GM12892 (cell line): ENCODE results near the gene SPRYD4.

Experiments used
- POLR2A ChIP-seq: IDR thresholded peaks from 2 replicates; pipeline ENCODE4 v1.6.1; 2011; ENCODE audit warnings: low read depth, low read length, control low read depth
- POLR2AphosphoS5 ChIP-seq: IDR thresholded peaks from 2 replicates; pipeline ENCODE4 v1.6.1; 2011; ENCODE audit warnings: low read depth, low read length, control low read depth
- TAF1 ChIP-seq: IDR thresholded peaks from 2 replicates; pipeline ENCODE4 v1.6.1; 2011; ENCODE audit warnings: low read depth, mild to moderate bottlenecking, control low read depth, low read length, borderline replicate concordance

DNA sequence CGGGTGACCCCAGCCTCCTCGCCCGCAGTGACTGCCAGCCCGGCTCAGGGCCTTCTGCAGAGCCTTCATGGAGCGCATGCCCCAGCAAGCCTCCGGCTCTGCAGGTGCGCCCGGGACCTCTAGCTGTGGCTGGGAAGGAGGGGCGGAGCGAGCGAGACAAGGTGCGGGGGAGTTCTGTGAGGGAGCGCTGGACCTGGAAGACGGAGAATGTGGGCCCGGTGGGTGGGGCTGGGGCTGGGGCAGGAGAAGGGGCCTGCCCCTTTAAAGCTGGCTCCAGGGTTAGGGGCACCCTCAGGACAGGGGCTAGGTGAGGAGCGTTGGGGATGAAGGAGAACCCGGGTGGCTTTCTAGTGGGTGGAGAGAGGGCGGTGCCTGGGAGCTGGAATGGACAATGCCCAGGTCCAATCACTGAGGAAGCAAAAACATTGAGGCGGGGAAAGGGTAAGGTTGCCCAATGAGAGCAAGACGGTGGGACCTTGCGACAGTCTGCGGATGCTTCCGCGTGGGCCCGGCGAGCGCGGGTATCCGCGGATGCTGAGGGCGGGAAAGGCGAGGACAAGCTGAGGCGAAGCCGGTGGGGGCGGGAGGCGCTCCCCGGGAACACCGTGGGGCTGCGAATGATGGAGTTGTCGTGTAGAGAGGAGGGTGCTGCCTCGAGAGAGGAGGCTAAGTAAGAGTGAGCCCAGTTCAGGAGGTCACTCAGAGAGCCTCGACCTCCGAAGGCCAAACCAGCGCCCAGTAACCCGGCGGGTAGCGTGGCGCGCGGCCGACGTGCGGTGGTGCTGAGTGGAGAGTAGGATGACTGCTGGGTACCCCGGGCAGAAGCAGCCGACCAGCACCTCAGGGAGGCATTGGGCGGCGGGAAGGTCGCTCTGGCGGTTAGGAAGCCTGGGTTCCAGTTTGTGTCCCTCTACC, 19.9 kb downstream of the SPRYD4 start, which contains the start of gene GLS2:
- no peak for TF ChIP-seq POLR2A
- no peak for TF ChIP-seq POLR2AphosphoS5
- TF ChIP-seq TAF1: no peak
